Astrocyte of the cerebellum (primary cell): Measurements from ENCODE around the gene PDE4B.

Experiments used
- DNase-seq: peaks from one replicate; pipeline ENCODE4 v3.0.0-alpha.2; 2011; ENCODE audit warnings: low read depth
- H3K4me3 ChIP-seq: 2 replicates; pipeline ENCODE4 v1.5.1; 2011; ENCODE audit warnings: mild to moderate bottlenecking, low read depth, low read length, moderate library complexity
- in situ Hi-C: cut with HindIII; loops from 2 replicates; pipeline ENCODE4 v1.10.0; 2017; ENCODE audit warnings: low sequenced_read_pairs
- TF ChIP-seq, protein P1 (sequence below): IDR thresholded peaks from 2 replicates; pipeline ENCODE4 v1.5.1; 2012; ENCODE audit warnings: low read length, low read depth, moderate library complexity, mild to moderate bottlenecking; ENCODE audit errors: missing control alignments

PDE4B gene

DNA sequence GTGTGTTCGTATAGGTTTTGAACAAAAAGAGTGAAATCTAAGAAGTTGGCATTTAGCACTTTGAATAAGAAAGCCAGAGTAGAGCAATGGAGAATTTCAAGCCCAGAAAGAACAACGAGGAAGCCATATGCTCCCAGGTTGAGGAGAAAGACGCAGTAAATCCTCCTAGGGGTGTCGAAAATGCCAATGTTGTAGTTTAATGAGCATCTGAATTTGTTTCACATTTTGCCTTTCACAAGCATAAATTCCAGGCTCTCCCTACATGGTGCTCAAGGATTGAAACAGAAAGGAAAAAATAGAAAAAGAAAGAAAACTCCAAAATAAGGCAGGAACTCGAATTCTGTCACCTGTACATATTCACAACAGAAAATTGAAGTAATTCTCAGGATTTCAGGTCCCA lies 476.5 kb downstream of the PDE4B start:
- TF ChIP-seq, protein P1, sequence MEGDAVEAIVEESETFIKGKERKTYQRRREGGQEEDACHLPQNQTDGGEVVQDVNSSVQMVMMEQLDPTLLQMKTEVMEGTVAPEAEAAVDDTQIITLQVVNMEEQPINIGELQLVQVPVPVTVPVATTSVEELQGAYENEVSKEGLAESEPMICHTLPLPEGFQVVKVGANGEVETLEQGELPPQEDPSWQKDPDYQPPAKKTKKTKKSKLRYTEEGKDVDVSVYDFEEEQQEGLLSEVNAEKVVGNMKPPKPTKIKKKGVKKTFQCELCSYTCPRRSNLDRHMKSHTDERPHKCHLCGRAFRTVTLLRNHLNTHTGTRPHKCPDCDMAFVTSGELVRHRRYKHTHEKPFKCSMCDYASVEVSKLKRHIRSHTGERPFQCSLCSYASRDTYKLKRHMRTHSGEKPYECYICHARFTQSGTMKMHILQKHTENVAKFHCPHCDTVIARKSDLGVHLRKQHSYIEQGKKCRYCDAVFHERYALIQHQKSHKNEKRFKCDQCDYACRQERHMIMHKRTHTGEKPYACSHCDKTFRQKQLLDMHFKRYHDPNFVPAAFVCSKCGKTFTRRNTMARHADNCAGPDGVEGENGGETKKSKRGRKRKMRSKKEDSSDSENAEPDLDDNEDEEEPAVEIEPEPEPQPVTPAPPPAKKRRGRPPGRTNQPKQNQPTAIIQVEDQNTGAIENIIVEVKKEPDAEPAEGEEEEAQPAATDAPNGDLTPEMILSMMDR: no peak
- no peak overlapping the region for H3K4me3 ChIP-seq
- in situ Hi-C loops: no loop called here
- DNase-seq: no peak

DNA sequence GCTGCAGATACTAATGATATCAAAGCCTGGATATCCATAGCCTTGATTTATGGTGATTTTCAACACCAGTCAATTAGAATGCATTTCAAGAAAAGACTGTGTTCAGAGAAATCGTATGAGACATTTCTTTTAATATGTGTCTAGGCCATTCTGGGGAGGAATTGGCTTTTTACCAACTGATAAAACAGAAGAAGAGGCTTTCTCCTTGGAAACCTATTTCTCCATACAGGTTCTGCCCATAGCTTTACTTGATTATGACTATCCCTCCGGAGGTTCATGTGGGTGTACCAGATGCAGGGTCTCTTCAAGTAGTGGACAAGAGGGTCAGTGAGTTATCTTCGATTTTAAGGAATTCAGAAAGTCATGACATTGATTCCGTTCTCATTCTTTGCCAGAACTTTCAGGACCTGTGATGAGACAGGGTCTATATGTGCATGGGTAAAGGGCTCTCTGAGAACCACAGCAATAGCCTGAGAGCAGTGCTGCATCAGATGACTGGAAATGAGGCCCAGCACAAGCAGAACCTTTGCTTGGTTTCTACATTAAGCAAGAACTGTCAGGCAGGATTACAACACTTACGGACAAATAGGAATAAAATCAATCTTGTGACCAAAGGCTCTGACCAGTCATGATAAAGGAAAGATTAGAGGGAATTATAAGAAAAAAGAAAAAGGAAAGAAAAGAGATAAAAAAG lies 477.6 kb downstream of the PDE4B start:
- no peak overlapping the region for H3K4me3 ChIP-seq
- TF ChIP-seq, protein P1: no peak
- in situ Hi-C loops: no loop called here
- DNase-seq: no peak

DNA sequence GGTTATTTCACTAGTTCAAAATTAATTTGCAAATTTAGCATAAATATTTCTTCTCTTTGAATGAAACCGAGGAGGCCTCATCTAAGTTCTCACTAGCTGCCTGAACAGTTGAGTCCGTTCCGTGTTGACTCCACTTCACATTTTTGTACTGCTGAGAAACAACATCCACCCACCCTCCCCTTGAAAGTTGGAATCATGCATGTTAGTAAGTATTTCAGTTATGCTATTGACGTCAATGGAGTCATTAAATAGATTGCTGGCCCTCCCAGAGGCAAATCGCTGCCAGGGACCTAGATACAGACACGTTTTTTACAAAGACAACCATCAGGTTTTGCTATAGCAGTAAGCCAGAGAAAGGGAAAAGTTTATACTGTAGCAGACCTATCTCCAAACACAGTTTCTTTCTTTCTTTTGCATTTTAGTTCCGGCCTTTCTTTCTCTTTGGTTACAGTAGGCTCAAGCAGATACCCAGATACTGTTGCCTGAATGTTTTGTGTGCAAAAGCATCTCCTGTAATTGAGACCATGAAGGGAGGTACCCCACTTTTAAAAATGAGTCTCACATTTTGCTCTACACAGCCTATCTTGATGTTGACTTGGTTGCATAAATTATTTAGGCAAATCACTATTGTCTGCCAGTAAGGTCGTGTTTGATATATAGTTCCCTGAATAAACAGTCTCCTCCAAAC lies 478.7 kb downstream of the PDE4B start:
- peak; percentile 98 for DNase-seq
- in situ Hi-C loops: no loop called here
- TF ChIP-seq, protein P1: no peak
- no peak overlapping the region for H3K4me3 ChIP-seq

DNA sequence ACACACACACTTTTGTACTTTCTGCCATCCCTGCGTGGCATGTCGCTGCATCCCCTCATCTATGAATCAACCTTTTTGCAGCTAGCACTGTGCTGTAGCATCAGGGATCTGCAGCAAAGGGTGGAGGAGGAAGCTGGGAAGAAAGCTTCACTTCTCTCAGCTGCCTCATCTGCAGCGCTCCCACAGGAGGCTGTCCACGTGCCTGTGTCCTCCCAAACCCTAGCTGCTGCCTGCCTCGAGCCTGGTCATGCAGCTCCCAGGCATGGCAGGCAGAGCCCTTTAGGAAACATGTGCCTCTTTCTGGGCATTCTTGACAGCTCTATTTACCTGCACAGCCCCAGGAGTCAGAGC lies 479.2 kb downstream of the PDE4B start:
- in situ Hi-C loops: no loop called here
- H3K4me3 ChIP-seq: no peak overlapping the region
- TF ChIP-seq, protein P1: no peak
- no peak for DNase-seq

DNA sequence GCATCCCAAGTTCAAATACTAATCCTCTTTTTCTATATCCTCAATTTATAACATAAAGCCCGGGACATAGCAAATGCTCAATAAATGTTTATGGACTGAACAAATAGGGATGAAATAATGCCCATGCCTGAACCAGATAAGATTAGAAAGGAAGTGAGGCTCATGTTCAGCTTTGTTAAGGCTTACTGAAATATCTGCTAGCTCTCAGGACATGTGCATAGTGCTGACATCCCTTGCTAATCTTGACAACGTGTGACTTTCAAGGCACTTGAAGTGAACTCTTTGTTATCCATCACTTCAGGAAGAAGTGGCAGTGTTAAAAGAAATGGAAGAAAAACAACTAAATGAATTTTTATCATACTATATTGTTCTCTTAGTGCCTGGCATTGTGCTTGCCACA lies 481.0 kb downstream of the PDE4B start:
- in situ Hi-C loops: no loop called here
- TF ChIP-seq, protein P1: no peak
- H3K4me3 ChIP-seq: no peak overlapping the region
- no peak for DNase-seq

DNA sequence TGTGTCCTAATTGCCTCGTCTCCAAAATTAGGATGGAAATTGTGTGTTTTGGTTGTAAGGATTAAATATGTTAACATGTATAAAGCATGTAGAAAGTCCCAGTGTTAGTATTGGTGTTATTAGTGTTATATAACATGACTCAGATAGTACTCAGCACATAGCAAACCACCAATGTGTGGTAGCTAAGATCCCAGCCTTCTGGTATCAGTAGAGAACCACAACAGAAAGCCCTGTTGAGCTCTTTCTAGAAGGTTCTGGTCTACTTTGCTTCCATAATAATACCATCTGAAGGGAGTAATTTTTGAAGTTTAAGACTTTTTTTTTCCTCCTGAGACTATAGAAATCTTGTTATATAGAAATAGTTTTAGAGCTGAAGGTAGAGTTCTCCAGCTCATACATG lies 481.9 kb downstream of the PDE4B start:
- in situ Hi-C loops: no loop called here
- no peak for DNase-seq
- no peak overlapping the region for H3K4me3 ChIP-seq
- TF ChIP-seq, protein P1: no peak
